Amygdala (tissue), 56 donors: ENCODE results near the gene HSPA1B.

ENCODE experiments used
- DNase-seq, 56 donors: peaks; one replicate each; lab custom pipeline; 2025; lab: John Stamatoyannopoulos, UW

HSPA1B gene

GRCh38 chr6:31876357-31876756 lies 48.8 kb downstream of the HSPA1B start:
- DNase-seq = no peak

- DNase-seq = no peak
These were observed 49.6 kb downstream of the HSPA1B start for GRCh38 chr6:31877125-31877650.

GRCh38 chr6:31877651-31878161 lies 50.2 kb downstream of the HSPA1B start:
- no peak for DNase-seq

DNA sequence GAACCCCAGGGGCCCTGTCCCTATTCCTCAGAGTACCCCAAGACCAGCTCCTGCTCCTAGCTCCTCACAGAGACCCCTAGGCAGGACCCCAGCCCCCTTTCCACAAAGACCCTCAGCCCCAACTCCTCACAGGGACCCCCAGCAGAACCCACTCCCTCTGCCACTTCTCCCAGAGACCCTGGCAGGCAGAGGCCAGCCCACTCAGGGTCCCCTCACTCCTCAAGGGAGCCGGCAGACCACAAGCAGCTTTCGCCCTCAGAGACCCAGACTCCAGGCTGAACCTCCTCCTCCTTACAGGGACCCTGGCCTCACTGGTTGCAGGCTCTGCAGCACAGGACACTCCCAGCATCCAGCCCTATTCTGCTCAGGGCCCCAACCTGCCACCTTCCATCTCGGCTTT lies 50.7 kb downstream of the HSPA1B start:
- no peak for DNase-seq

DNA sequence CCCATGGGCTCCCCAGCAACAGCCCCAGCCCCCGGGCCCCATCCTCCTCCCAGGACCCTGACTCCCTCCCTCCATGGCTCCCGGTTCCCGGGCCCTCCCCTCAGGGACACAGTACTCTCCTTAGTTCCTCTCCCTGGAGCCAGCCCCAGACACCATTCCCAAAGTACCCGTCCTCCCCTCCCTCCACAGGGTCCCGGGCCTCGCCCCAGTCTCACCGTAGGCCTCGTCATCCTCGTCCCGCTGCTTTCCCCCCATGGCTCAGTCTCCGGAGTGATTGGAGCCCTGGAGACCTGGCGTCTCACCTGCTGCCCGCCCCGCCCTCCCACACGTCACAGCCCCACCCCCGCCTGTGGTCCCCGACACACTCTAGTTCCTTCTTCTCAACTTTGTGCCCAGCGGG lies 51.2 kb downstream of the HSPA1B start, which contains the start of gene SLC44A4:
Gene SLC44A4, minus strand, starts transcription at position 272 of the 400 bp plus-strand sequence. Its CDS starts 17 bp downstream, at position 255.
- no peak for DNase-seq

- DNase-seq = no peak
These were observed 51.6 kb downstream of the HSPA1B start for GRCh38 chr6:31879143-31879542.
